Eye (tissue), 1 donor: ENCODE results near the gene SH3D19.

Experiments used
- DNase-seq: peaks from one replicate; pipeline ENCODE4 v3.0.0-alpha.2; 2015

SH3D19 gene

GRCh38 chr4:151227172-151227571, 98.2 kb downstream of the SH3D19 start:
- peak; percentile 37 for DNase-seq

GRCh38 chr4:151226004-151226932, 99.1 kb downstream of the SH3D19 start:
- peak; percentile 86 for DNase-seq

- no peak for DNase-seq
Observed at GRCh38 chr4:151223465-151223864, 101.9 kb downstream of the SH3D19 start.

GRCh38 chr4:151219948-151220347, 105.5 kb downstream of the SH3D19 start:
- DNase-seq: no peak

GRCh38 chr4:151219091-151219490, 106.3 kb downstream of the SH3D19 start:
- no peak for DNase-seq

GRCh38 chr4:151218343-151218742, 107.1 kb downstream of the SH3D19 start:
- DNase-seq: no peak

- no peak for DNase-seq
Observed at GRCh38 chr4:151217326-151217725, 108.1 kb downstream of the SH3D19 start.

- DNase-seq: no peak
Observed at GRCh38 chr4:151215295-151215694, 110.1 kb downstream of the SH3D19 start.

- no peak for DNase-seq
Observed at GRCh38 chr4:151207868-151208267, 117.5 kb downstream of the SH3D19 start.

GRCh38 chr4:151207186-151207585, 118.2 kb downstream of the SH3D19 start:
- DNase-seq: no peak

- DNase-seq: no peak
Observed at GRCh38 chr4:151206241-151207005, 119.0 kb downstream of the SH3D19 start.

- no peak for DNase-seq
Observed at GRCh38 chr4:151205722-151206121, 119.7 kb downstream of the SH3D19 start.

GRCh38 chr4:151204925-151205524, 120.4 kb downstream of the SH3D19 start:
- DNase-seq: no peak

GRCh38 chr4:151202851-151203455, 122.5 kb downstream of the SH3D19 start:
- peak; percentile 42 for DNase-seq

GRCh38 chr4:151202381-151202780, 123.0 kb downstream of the SH3D19 start:
- no peak for DNase-seq

GRCh38 chr4:151199319-151200190, 125.8 kb downstream of the SH3D19 start:
- no peak for DNase-seq

GRCh38 chr4:151198748-151199147, 126.7 kb downstream of the SH3D19 start:
- no peak for DNase-seq

GRCh38 chr4:151197247-151197646, 128.2 kb downstream of the SH3D19 start:
- DNase-seq: no peak

GRCh38 chr4:151195801-151196200, 129.6 kb downstream of the SH3D19 start:
- DNase-seq: no peak

- no peak for DNase-seq
Observed at GRCh38 chr4:151193414-151193813, 132.0 kb downstream of the SH3D19 start.

GRCh38 chr4:151192556-151193235, 132.7 kb downstream of the SH3D19 start:
- no peak for DNase-seq
